ENCODE results near the gene TMEM135. TPM values are rescaled to one million over a fixed set of nuclear protein-coding genes. Genes with fewer than 3 reads are reported as not detected.
A peak's percentile ranks its signal among the peaks of the same experiment; 100 is the strongest.

The TMEM135 gene
- total and polyA plus RNA-seq, 12 donors = 3.4 to 28.6 (median 16.9) TPM

- DNase-seq (no peak), ATAC-seq (peak in 6 of 8 donors; percentile 59 to 75 (median 65))
- WGBS, 2 donors = 56 to 57% methylated on average over 1 of the region's 1 CpG
- Histone ChIP-seq H3K4me1 (peaks cover 0 to 16% (median 7%) of the 10 kb centered on the region in 9 donors), H3K9me3 (peaks cover 0 to 3% (median 0%) of the 10 kb centered on the region in 11 donors), H3K27ac (peak overlapping the region in 6 of 10 donors; percentile 19 to 69 (median 60)), H3K4me3 (no peak overlapping the region), H3K27me3 (no peaks in the 10 kb centered on the region), H3K36me3 (peaks cover 0 to 23% (median 0%) of the 10 kb centered on the region in 9 donors)
- intact Hi-C loops (cut with DNase I) = no loop called here
- TF ChIP-seq CTCF (IDR thresholded peaks at IDR 0.05) = no peak
Observed at GRCh38 chr11:87330187-87330601, 292.5 kb downstream of the TMEM135 start.

GRCh38 chr11:87331273-87331672, 293.5 kb downstream of the TMEM135 start:
- DNase-seq (no peak), ATAC-seq (peak in 7 of 8 donors; percentile 65 to 86 (median 74))
- Histone ChIP-seq H3K36me3 (peaks cover 0 to 18% (median 0%) of the 10 kb centered on the region in 9 donors), H3K4me1 (peaks cover 0 to 16% (median 7%) of the 10 kb centered on the region in 9 donors), H3K4me3 (no peak overlapping the region), H3K27me3 (no peaks in the 10 kb centered on the region), H3K27ac (peak overlapping the region in 6 of 10 donors; percentile 19 to 69 (median 43)), H3K9me3 (peaks cover 0 to 7% (median 0%) of the 10 kb centered on the region in 11 donors)
- 66 to 72% methylated on average over 6 of the region's 6 CpGs for WGBS, 2 donors
- intact Hi-C loops (cut with DNase I) = no loop called here
- TF ChIP-seq CTCF (IDR thresholded peaks at IDR 0.05) = no peak

GRCh38 chr11:87338046-87338639, 300.4 kb downstream of the TMEM135 start:
- WGBS, 2 donors = 79 to 93% methylated on average over 3 of the region's 3 CpGs
- TF ChIP-seq CTCF (IDR thresholded peaks at IDR 0.05) = no peak
- H3K4me1 ChIP-seq = no peaks in the 10 kb centered on the region

GRCh38 chr11:87339416-87339815, 301.7 kb downstream of the TMEM135 start:
- WGBS, 2 donors = 86 to 92% methylated on average over 5 of the region's 5 CpGs
- no peaks in the 10 kb centered on the region for H3K27me3 ChIP-seq
- H3K27ac ChIP-seq = no peak overlapping the region
- no peaks in the 10 kb centered on the region for H3K4me1 ChIP-seq
- TF ChIP-seq CTCF (IDR thresholded peaks at IDR 0.05) = no peak
- DNase-seq (no peak), ATAC-seq (no peak)
- intact Hi-C loops (cut with DNase I) = no loop called here
- H3K9me3 ChIP-seq = peaks cover 0 to 48% (median 21%) of the 10 kb centered on the region in 11 donors
- H3K4me3 ChIP-seq = no peak overlapping the region
- H3K36me3 ChIP-seq = no peaks in the 10 kb centered on the region

More at GRCh38 chr11:87338046-87338639, 300.4 kb downstream of the TMEM135 start:
- intact Hi-C loops (cut with DNase I) = no loop called here
- Histone ChIP-seq H3K27ac (no peak overlapping the region), H3K9me3 (peaks cover 0 to 43% (median 21%) of the 10 kb centered on the region in 11 donors), H3K27me3 (no peaks in the 10 kb centered on the region), H3K4me3 (no peak overlapping the region), H3K36me3 (no peaks in the 10 kb centered on the region)
- no peak for DNase-seq
- ATAC-seq = no peak
